ENCODE data around the gene UCN.
"Not testable (repeated sequence)": the region's sequence is repeated elsewhere in the genome, so short reads cannot be mapped to it uniquely, and the experiment has no call there.

UCN gene

DNA sequence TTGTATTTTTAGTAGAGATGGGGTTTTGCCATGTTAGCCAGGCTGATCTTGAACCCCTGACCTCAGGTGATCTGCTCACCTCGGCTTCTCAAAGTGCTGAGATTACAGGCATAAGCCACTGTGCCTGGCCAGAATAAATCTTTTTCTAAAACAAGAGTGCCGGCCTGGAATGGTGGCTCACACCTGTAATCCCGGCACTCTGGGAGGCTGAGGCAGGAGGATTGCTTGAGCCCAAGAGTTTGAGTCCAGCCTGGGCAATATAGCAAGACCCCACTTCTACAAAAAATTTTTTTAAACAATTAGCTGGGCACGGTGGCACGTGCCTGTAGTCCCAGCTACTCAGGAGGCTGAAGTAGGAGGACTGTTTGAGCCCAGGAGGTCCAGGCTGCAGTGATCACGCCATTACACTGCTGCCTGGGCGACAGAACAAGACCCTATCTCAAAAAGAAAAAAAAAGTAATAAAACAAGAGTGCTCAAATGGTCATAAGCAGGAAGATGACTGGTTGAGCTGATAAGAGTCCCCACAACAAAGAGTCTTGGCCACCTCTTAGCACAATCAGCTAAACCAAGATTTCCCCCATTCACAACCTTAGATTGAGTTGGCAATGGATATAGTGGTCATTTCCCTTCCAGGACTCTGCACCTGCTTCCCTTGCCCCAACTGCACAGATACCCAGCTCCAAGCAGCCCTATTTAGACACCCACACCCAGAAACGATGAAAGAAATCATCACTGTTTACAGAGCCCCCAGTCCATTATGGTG, 5.8 kb upstream of the UCN start:
- no peak for DNase-seq

DNA sequence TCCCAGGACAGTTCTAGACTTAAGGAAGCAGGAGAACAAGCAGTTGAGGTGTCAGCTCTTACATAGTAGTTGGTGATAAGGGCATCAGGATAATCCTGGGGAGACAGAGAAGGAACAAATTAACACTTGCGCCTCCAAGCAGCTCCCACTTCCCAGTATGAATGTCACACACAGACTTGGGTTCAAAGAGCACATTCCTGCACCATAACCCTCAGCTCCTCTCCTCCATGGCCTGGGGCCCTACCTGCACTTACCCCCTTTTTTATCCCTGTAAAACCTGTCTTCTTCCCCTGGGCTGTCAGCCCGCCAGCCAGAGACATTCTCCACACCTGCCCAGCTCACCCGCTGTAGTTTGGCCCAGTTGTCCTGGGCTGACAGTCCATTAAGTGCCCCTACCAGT, 3.9 kb upstream of the UCN start:
- DNase-seq = no peak

DNA sequence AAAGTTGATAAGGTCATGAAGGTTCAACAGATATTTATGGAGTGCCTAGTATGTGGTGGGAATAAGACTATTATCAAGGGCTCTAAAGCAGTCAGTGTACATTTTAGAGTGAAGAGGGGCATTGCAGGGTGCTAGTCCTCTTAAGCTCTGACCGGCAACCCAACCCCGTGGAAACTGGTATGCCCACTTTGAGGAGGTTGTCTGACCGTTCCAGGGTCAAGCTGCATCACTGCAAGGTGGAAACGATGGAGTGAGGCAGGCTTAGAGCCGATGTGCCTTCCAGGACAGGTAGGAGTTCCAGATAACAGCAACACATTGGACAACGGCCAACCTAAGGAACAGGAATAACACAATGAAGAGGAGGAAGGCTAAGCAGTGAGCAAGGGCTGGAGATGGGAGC, 1.4 kb upstream of the UCN start:
- no peak for DNase-seq

DNA sequence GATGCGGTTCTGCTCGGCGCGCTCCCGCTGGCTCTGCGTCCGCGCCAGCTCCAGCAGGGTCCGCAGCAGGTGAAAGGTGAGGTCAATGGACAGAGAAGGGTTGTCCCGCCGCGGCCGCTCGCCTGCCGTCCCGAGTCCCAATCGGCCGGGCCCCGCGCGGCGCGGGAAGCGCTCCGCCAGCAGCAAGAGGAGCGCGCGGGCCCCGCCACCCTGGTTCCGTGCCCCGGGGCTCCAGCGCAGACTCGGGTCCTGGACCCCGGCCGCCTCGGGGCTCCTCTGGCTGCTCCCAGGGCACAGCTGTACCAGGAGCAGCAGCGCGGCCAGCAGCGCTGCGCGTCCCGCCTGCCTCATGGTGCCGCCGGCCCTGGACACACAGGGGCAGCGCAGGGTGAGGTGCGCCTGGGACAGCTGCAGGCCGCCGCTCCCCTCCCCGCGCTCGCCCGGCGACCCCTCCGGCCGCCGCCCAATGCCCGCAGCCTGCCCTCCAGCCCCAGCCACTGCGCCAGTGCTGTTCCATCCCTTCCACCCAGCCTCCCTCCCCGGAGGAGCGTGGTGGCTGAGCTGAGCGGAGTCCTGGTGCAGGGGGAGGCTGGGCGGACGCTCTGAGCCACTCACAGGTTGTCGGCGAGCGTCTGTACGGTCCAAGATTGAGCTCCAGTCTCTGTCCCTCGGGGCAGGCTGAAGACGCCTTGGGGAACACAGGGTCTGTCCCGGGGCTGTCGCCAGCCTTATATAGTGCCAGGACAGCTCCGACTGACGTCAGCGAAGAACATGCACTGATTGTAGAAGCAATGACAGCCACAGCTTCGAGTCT, 493 bp downstream of the UCN start:
- DNase-seq = no peak

DNA sequence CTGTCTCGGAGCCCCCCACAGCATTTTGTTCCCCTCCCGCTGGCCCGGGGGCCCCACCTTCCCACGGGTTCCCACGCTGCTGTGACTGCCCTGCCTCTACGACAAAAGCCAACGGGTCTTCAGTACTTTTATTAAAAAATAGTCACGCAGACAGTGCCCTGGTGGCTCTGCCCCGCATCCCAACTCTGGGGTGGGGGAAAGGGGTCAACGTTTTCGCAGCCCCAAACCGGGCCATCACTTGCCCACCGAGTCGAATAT, 1.0 kb downstream of the UCN start:
- DNase-seq = no peak

GRCh38 chr2:27306573-27307286, 1.5 kb downstream of the UCN start:
- DNase-seq = no peak

- no peak for DNase-seq
Measured at GRCh38 chr2:27306136-27306535, 2.1 kb downstream of the UCN start.

- no peak for DNase-seq
Measured at GRCh38 chr2:27305516-27305915, 2.7 kb downstream of the UCN start.

DNA sequence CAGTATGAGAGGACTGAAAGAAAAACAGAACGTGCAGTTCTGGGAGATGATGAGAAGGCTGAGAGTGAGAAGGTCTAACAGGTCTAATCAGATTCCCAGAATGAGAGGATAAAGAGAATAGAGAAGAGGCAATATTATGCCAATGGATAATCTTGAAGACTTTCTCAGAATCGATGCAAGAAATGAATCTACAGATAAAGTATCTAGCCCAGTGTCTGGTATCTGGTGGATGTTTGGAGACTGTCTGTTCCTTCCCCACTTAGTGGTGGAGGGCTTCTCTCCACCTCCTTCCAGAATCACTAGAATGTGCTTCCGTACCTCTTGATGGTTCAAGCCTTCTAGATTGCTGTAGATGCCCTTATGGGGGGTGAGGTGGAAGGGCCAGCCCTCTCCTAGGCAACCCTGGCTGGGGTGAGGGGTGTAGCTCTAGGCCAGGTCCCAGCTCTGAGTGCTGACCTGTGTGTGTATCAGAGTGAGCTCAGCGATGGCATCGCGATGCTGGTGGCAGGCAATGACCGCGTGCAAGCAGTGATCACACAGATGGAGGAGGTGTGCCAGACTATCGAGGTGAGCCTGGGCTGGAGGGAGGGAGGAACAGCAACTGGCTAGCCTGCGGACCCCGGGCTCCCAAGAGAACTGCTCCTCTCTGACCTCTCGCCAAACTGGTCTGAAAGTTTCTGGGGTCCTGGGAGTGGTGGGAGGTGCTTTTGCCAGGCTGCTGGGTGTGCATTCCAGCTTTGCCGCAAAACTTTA, 3.6 kb downstream of the UCN start:
- DNase-seq = no peak

DNA sequence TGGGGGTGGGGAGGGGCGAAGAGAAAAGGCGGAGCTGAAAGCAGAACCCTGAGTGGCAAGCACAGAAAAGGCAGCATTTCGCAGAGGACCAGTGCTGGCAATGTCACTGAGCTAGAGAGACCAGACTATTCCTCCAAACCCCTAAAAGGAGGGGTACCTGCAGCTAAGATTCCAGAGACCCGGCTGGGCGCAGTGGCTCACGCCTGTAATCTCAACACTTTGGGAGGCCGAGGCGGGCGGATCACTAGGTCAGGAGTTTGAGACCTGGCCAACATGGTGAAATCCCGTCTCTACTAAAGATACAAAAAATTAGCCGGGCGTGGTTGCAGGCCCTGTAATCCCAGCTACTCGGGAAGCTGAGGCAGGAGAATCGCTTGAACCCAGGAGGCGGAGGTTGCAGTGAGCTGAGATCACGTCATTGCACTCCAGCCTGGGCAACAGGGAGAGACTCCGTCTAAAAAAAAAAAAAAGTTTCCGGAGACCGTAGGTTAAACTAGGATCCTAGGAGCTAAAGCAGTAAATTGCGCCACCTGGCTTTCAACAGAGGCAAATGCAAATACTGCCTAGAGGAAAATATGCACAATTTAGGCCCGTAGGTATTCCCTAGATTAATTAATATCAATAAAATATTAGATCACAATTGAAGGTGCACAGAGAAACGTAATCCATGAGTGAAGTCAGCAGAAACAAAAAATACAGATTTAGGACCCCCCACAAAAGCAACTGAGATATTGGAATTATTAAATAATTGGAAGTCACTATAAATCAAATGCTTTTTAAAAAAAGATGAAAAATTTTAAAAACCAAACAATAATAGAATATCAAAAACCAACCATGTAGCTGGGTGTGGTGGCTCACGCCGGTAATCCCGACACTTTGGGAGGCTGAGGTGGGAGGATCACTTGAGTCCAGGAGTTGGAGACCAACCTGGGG, 4.9 kb downstream of the UCN start:
- peak; percentile 54 for DNase-seq

DNA sequence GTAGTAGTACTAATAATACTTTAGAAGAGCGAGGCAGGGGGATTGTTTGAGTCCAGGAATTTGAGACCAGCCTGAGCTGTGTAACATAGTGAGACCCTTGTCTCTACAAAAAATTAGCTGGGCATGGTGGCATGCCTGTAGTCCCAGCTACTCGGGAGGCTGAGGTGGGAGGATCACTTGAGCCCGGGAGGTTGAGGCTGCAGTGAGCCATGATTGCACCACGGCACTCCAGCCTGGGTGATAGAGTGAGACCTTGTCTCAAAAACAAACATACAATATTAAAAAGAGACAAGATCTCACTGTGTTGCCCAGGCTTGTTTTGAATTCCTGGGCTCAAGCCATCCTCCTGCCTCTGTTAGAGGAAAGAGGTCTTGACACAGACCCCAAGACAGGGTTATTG, 7.6 kb downstream of the UCN start:
- not testable (repeated sequence) for DNase-seq

GRCh38 chr2:27298391-27299080, 9.7 kb downstream of the UCN start:
- DNase-seq = peak; percentile 17

GRCh38 chr2:27297195-27297594, 11.1 kb downstream of the UCN start:
- DNase-seq = no peak

- DNase-seq = no peak
Measured at GRCh38 chr2:27296481-27296880, 11.8 kb downstream of the UCN start.

DNA sequence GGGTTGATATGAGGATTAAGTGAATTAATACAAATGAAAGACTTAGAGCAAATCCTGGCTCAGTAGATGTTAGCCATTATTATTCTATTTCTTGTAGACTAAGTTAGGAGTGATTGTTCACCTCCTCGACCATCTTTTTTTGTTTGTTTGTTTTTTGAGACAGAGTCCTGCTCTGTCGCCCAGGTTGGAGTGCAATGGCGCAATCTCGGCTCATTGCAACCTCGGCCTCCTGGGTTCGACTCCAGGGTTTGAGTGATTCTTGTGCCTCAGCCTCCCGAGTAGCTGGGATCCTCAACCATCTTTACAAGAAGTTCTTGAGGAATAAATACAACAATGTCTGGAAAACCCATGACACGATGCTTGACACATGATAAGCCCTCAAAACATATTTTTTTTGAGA, 13.3 kb downstream of the UCN start:
- no peak for DNase-seq

DNA sequence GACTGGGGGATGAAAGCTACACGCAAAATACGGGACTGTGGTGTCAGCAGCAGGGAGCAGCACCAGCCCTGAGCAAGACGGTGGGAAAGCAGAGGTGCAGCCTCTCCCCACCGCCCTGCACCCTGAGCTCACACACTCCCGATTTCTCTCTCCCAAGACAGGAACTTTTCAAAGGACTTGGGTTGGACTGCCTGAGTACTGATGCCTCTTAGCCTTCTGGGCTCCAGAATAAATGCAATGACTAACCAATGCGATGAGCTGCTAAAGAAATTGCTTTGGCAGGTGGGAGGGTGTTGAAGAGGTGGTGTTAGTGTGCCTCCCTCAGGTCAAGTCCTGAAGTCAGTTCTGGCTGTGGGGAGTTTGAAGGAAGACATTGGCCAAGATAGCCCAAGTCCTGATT, 16.4 kb downstream of the UCN start:
- DNase-seq = no peak

DNA sequence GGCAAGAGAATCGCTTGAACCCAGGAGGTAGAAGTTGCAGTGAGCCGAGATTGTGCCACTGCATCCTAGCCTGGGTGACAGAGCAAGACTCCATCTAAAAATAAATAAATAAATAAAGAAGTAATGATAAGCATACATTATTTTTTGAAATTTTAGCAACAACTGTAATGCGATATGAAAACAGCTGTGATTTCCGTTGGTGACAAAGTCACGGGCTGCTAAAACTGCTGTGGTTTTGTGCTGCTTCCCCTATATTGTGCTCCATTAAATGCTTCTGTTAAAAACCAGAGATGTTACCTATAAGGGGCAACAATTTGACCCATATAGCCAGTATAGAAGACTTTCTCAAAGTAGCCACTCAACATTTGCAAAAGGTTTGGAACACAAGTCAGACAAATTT, 17.7 kb downstream of the UCN start:
- DNase-seq = no peak

DNA sequence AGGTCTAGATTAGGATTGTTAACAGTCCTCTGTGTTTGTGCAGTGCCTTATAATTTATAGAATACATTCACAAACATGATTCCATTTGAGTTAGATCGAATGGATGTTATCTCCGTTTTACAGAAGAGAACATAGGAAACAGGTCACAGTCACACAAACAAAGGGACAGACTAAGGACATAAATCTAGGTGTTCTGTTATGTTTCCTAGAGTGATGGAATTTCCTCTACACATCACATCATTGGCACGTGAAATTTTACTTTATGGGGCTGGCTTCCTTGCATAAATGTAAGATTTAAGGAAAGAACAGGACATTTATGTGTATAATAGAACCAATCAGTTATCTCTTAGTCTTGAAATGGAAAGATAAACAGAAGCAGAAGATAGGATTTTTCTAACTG, 19.6 kb downstream of the UCN start:
- no peak for DNase-seq

DNA sequence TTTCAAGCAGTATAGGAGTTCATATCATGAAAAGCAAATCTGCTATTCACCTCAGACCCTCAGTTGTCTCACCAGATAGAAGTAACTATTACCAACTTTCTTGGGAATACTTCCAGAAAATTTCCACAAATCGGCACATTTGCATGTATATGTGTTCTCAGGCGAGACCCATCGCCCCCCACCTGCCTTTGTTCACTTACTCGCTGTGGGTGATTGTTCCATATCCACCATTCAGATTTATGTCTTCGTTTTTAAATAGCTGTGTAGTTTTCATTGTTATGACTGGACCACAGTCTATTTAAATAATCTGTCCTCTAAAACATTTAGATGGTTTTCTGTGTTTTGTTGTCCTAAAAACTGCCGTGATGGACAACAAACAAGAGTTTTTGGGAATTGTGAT, 22.8 kb downstream of the UCN start:
- DNase-seq = no peak

DNA sequence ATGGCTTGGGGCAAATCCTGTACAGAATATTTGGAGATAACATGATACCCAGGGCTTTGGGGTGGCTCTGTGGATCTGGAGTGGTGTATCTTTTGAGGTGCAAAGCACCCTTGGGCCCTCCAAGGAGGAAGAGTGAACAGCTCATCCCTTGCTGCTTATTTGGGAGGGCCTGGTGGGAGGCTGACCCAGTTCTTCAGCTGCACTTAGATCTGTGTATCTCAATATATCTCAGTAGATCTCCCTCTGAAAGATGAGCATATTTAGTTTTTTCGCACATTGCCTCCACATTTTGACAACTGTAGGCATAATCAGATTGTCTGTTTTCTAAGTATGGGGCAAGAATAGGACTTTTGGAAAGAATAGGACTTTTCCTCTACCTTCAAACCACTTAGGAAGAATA, 23.2 kb downstream of the UCN start:
- no peak for DNase-seq

- DNase-seq = no peak
Measured at GRCh38 chr2:27282892-27283291, 25.4 kb downstream of the UCN start.
